ENCODE results near the gene DENND1B.
A peak's percentile ranks its signal among the peaks of the same experiment; 100 is the strongest.

DENND1B gene

GRCh38 chr1:197680311-197680710 lies 95.0 kb downstream of the DENND1B start:
- Histone ChIP-seq H3K4me3 (no peak overlapping the region), H3K27me3 (no peaks in the 10 kb centered on the region), H3K27ac (no peak overlapping the region), H3K9me3 (no peaks in the 10 kb centered on the region), H3K4me1 (peaks cover 0 to 11% (median 3%) of the 10 kb centered on the region in 4 donors), H3K36me3 (no peaks in the 10 kb centered on the region)
- TF ChIP-seq, protein P1, sequence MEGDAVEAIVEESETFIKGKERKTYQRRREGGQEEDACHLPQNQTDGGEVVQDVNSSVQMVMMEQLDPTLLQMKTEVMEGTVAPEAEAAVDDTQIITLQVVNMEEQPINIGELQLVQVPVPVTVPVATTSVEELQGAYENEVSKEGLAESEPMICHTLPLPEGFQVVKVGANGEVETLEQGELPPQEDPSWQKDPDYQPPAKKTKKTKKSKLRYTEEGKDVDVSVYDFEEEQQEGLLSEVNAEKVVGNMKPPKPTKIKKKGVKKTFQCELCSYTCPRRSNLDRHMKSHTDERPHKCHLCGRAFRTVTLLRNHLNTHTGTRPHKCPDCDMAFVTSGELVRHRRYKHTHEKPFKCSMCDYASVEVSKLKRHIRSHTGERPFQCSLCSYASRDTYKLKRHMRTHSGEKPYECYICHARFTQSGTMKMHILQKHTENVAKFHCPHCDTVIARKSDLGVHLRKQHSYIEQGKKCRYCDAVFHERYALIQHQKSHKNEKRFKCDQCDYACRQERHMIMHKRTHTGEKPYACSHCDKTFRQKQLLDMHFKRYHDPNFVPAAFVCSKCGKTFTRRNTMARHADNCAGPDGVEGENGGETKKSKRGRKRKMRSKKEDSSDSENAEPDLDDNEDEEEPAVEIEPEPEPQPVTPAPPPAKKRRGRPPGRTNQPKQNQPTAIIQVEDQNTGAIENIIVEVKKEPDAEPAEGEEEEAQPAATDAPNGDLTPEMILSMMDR (IDR thresholded peaks at IDR 0.05): no peak
- intact Hi-C loops (cut with DNase I; ENCODE audit: low total_unique reads): no loop called here
- DNase-seq: no peak

DNA sequence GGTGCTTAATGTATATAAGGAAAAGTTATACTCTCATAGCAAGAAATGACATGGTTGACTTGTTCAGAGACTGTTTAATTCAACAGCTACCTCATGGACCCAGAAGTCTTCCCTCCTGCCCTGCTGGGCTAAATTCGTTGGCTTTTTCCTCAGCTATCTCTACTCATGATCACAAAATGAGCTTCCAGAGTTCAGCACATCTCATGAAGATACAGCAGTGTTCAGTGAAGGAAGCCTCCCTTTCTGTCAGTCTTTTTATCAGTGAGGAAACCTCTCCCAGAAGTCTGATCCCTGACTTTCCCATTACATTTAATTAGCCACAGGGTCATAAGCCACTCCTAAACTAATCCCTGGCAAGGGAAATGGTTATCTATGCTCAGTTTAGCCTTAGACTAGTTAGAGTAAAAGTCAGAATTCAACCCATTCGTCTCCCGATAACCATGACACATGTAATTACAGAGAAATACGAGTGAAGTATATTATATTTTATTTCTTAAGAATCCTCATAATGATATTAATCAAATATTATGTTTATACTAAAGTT lies 97.5 kb downstream of the DENND1B start:
- H3K27ac ChIP-seq: no peak overlapping the region
- no peaks in the 10 kb centered on the region for H3K36me3 ChIP-seq
- H3K27me3 ChIP-seq: no peaks in the 10 kb centered on the region
- H3K4me1 ChIP-seq: peaks cover 0 to 9% (median 4%) of the 10 kb centered on the region in 4 donors
- no peak overlapping the region for H3K4me3 ChIP-seq
- no peaks in the 10 kb centered on the region for H3K9me3 ChIP-seq
- intact Hi-C loops (cut with DNase I; ENCODE audit: low total_unique reads): no loop called here
- TF ChIP-seq, protein P1 (IDR thresholded peaks at IDR 0.05): no peak
- DNase-seq: no peak

DNA sequence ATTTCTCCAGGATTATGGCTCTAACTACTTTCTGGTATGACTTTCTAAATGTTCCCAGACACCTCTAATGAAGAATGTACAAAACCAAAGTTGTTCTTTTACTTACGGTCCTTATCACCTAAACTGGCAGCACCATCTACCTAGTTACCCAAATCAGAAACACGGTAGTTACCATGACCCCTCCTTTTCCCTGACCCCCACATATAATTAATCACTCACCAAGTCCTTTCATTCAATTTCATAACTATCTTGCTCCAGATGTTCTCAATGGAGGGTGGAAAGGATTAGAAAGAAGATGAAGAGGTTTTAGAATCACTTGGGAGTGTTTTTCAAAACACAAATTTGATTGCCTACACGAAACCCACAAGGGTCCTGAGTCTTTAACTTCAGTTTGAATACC lies 98.0 kb downstream of the DENND1B start:
- Histone ChIP-seq H3K9me3 (no peaks in the 10 kb centered on the region), H3K36me3 (no peaks in the 10 kb centered on the region), H3K4me1 (peaks cover 0 to 9% (median 4%) of the 10 kb centered on the region in 4 donors), H3K27me3 (no peaks in the 10 kb centered on the region), H3K27ac (no peak overlapping the region), H3K4me3 (no peak overlapping the region)
- no peak for DNase-seq
- TF ChIP-seq, protein P1 (IDR thresholded peaks at IDR 0.05): no peak
- intact Hi-C loops (cut with DNase I; ENCODE audit: low total_unique reads): no loop called here

- H3K36me3 ChIP-seq: no peaks in the 10 kb centered on the region
- no peak overlapping the region for H3K27ac ChIP-seq
- peaks cover 0 to 9% (median 4%) of the 10 kb centered on the region in 4 donors for H3K4me1 ChIP-seq
- H3K27me3 ChIP-seq: no peaks in the 10 kb centered on the region
- no peaks in the 10 kb centered on the region for H3K9me3 ChIP-seq
- H3K4me3 ChIP-seq: no peak overlapping the region
- DNase-seq: peak; percentile 49 to 62
- TF ChIP-seq, protein P1 (IDR thresholded peaks at IDR 0.05): no peak
- intact Hi-C loops (cut with DNase I; ENCODE audit: low total_unique reads): no loop called here
Observed at GRCh38 chr1:197675583-197676208, 99.6 kb downstream of the DENND1B start.

DNA sequence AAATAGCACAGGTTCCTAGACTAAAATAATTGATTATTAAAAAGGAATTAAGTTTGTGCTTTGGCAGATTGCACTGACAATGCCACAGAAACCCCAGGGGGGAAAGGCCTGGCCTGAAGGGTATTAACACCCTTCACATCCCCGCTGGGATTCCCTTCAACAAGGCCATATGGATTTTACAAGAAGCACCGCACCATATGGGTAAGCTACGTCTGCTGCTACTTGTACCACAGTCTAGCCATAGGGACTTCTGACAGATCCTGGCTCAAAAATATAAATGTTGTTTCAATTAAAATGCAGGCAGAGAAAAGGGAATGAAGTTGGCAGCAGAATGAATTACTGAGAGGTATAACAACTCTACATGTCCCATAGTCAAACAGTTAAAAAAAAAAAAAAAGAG lies 101.0 kb downstream of the DENND1B start:
- Histone ChIP-seq H3K4me1 (peaks cover 0 to 9% (median 4%) of the 10 kb centered on the region in 4 donors), H3K9me3 (no peaks in the 10 kb centered on the region), H3K27me3 (no peaks in the 10 kb centered on the region), H3K27ac (no peak overlapping the region), H3K4me3 (no peak overlapping the region), H3K36me3 (no peaks in the 10 kb centered on the region)
- DNase-seq: no peak
- TF ChIP-seq, protein P1 (IDR thresholded peaks at IDR 0.05): no peak
- intact Hi-C loops (cut with DNase I; ENCODE audit: low total_unique reads): no loop called here

Measured in tibial artery (tissue), 4 donors.